ENCODE data around the gene ANKRD44. TPM values are rescaled to one million over a fixed set of nuclear protein-coding genes. Genes with fewer than 3 reads are reported as not detected.
A peak's percentile ranks its signal among the peaks of the same experiment; 100 is the strongest.

Gene ANKRD44
- total RNA-seq, 1 experiment from 2014 or later = 7.1 TPM

- no peak for TF ChIP-seq CTCF (IDR thresholded peaks at IDR 0.05; ENCODE audit: unreplicated experiment)
- Mint-ChIP-seq H3K27ac (ENCODE audit: unreplicated experiment) (no peak overlapping the region), H3K4me1 (ENCODE audit: low read depth, unreplicated experiment) (peaks cover 14% of the 10 kb centered on the region), H3K9me3 (ENCODE audit: low read depth, unreplicated experiment) (no peaks in the 10 kb centered on the region), H3K4me3 (ENCODE audit: low read depth, unreplicated experiment) (no peak overlapping the region), H3K27me3 (ENCODE audit: unreplicated experiment) (no peaks in the 10 kb centered on the region), H3K36me3 (ENCODE audit: insufficient read depth, unreplicated experiment) (no peaks in the 10 kb centered on the region)
- intact Hi-C loops (cut with micrococcal nuclease; ENCODE audit: unreplicated experiment) = no loop called here
- no TSS peak for BruUV-seq (replicated peaks)
- DNase-seq = no peak
- CTCF ChIA-PET = no interaction called here
These were observed 319.7 kb downstream of the ANKRD44 start for GRCh38 chr2:196990788-196991461.

GRCh38 chr2:196990092-196990491 is 320.5 kb downstream of the ANKRD44 start:
- H3K4me3 Mint-ChIP-seq (ENCODE audit: low read depth, unreplicated experiment) = no peak overlapping the region
- no peak overlapping the region for H3K27ac Mint-ChIP-seq (ENCODE audit: unreplicated experiment)
- H3K36me3 Mint-ChIP-seq (ENCODE audit: insufficient read depth, unreplicated experiment) = no peaks in the 10 kb centered on the region
- CTCF ChIA-PET = no interaction called here
- DNase-seq = no peak
- intact Hi-C loops (cut with micrococcal nuclease; ENCODE audit: unreplicated experiment) = no loop called here
- H3K27me3 Mint-ChIP-seq (ENCODE audit: unreplicated experiment) = no peaks in the 10 kb centered on the region
- no TSS peak for BruUV-seq (replicated peaks)
- TF ChIP-seq CTCF (IDR thresholded peaks at IDR 0.05; ENCODE audit: unreplicated experiment) = no peak
- H3K4me1 Mint-ChIP-seq (ENCODE audit: low read depth, unreplicated experiment) = peaks cover 14% of the 10 kb centered on the region
- H3K9me3 Mint-ChIP-seq (ENCODE audit: low read depth, unreplicated experiment) = no peaks in the 10 kb centered on the region

- no peak overlapping the region for H3K4me3 Mint-ChIP-seq (ENCODE audit: low read depth, unreplicated experiment)
- intact Hi-C loops (cut with micrococcal nuclease; ENCODE audit: unreplicated experiment) = no loop called here
- no peaks in the 10 kb centered on the region for H3K36me3 Mint-ChIP-seq (ENCODE audit: insufficient read depth, unreplicated experiment)
- no peak overlapping the region for H3K27ac Mint-ChIP-seq (ENCODE audit: unreplicated experiment)
- no peak for TF ChIP-seq CTCF (IDR thresholded peaks at IDR 0.05; ENCODE audit: unreplicated experiment)
- DNase-seq = no peak
- no TSS peak for BruUV-seq (replicated peaks)
- CTCF ChIA-PET = no interaction called here
- H3K4me1 Mint-ChIP-seq (ENCODE audit: low read depth, unreplicated experiment) = peaks cover 14% of the 10 kb centered on the region
- no peaks in the 10 kb centered on the region for H3K9me3 Mint-ChIP-seq (ENCODE audit: low read depth, unreplicated experiment)
- no peaks in the 10 kb centered on the region for H3K27me3 Mint-ChIP-seq (ENCODE audit: unreplicated experiment)
These were observed 321.1 kb downstream of the ANKRD44 start for GRCh38 chr2:196989496-196989895.

- Mint-ChIP-seq H3K27ac (ENCODE audit: unreplicated experiment) (peak overlapping the region; percentile 98), H3K36me3 (ENCODE audit: insufficient read depth, unreplicated experiment) (no peaks in the 10 kb centered on the region), H3K9me3 (ENCODE audit: low read depth, unreplicated experiment) (no peaks in the 10 kb centered on the region), H3K4me3 (ENCODE audit: low read depth, unreplicated experiment) (no peak overlapping the region), H3K4me1 (ENCODE audit: low read depth, unreplicated experiment) (peaks cover 14% of the 10 kb centered on the region), H3K27me3 (ENCODE audit: unreplicated experiment) (no peaks in the 10 kb centered on the region)
- CTCF ChIA-PET = no interaction called here
- BruUV-seq (replicated peaks) = no TSS peak
- no peak for DNase-seq
- intact Hi-C loops (cut with micrococcal nuclease; ENCODE audit: unreplicated experiment) = no loop called here
- TF ChIP-seq CTCF (IDR thresholded peaks at IDR 0.05; ENCODE audit: unreplicated experiment) = no peak
These were observed 321.9 kb downstream of the ANKRD44 start for GRCh38 chr2:196988639-196989038.

Measured in Calu3 (cell line).